Erythroblast (primary cell): ENCODE results near the gene RWDD1.

Experiments
- DNase-seq, 2 experiments: peaks; one replicate each; lab custom pipeline; 2025; lab: John Stamatoyannopoulos, UW
- GATA1 ChIP-seq: IDR thresholded peaks from 2 replicates; pipeline ENCODE4 v1.6.1; 2011; ENCODE audit warnings: low read depth, mild to moderate bottlenecking, control low read depth, low read length, moderate library complexity
- POLR2A ChIP-seq: IDR thresholded peaks from 2 replicates; pipeline ENCODE4 v1.6.1; 2011; ENCODE audit warnings: mild to moderate bottlenecking, low read length

The RWDD1 gene

DNA sequence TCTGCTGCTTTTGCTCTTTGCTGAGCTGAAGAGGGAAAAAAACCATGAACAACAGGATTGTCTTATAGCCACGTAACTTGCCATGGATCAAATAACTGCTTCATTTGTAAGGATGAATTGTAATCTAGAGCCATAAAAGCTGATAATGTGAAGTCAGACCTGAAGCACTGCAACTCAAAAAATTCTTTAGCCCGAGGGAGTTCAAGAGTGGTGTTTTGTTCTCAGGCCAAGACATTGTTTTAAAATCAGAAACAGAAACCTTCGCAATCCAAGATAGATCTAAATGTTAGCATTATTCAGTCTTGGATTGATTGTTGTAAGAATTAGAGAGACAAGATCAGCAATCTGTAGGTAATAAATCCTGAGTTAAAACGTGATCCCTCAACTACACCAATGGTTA lies 25.7 kb upstream of the RWDD1 start, which contains the start of gene TRAPPC3L:
Gene TRAPPC3L (minus strand): TSS at position 34 of the 400 bp plus-strand sequence. CDS start 170 bp downstream, outside the sequence.
- no peak for DNase-seq

DNA sequence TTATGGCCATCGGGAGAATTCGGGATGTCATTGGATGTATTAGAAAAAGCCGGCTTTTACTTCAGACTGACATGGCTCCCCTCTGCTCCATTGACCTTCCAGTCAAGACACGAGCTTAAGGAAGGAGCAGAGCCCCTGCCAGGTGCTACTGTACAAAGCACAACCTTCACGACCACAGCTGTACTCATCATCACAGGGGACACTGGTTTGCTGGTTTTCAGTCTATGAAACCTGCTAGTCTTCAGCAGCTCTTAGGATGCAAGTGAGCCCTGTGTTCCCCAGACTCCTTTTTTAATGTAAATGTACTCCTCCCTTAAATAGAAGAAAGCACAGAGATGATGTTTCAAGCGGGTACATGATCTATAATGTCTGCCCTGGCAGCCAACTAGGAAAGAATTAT lies 23.9 kb upstream of the RWDD1 start:
- TF ChIP-seq GATA1: no peak
- TF ChIP-seq POLR2A: no peak
- DNase-seq: no peak

More for the DNA sequence above, 25.7 kb upstream of the RWDD1 start, which contains the start of gene TRAPPC3L:
- no peak for TF ChIP-seq POLR2A
- TF ChIP-seq GATA1: no peak

- no peak for DNase-seq
- no peak for TF ChIP-seq POLR2A
- TF ChIP-seq GATA1: no peak
Observed at GRCh38 chr6:116550796-116551195, 20.5 kb upstream of the RWDD1 start.

- DNase-seq: no peak
- TF ChIP-seq GATA1: no peak
- TF ChIP-seq POLR2A: no peak
Observed at GRCh38 chr6:116553451-116553850, 17.9 kb upstream of the RWDD1 start, which contains the start of gene CALHM4. Gene CALHM4 (plus strand): TSS chr6:116553751. CDS start chr6:116553794, 43 bp downstream.

GRCh38 chr6:116556065-116556464 lies 15.2 kb upstream of the RWDD1 start:
- no peak for DNase-seq

GRCh38 chr6:116556814-116557415 lies 14.4 kb upstream of the RWDD1 start:
- no peak for TF ChIP-seq POLR2A
- TF ChIP-seq GATA1: no peak
- DNase-seq: no peak

More at GRCh38 chr6:116556065-116556464, 15.2 kb upstream of the RWDD1 start:
- no peak for TF ChIP-seq GATA1
- no peak for TF ChIP-seq POLR2A

- no peak for DNase-seq
Observed at GRCh38 chr6:116557893-116558292, 13.4 kb upstream of the RWDD1 start.

GRCh38 chr6:116560130-116560529 lies 11.2 kb upstream of the RWDD1 start:
- DNase-seq: no peak

More at GRCh38 chr6:116557893-116558292, 13.4 kb upstream of the RWDD1 start:
- TF ChIP-seq GATA1 (no peak), POLR2A (no peak)

DNA sequence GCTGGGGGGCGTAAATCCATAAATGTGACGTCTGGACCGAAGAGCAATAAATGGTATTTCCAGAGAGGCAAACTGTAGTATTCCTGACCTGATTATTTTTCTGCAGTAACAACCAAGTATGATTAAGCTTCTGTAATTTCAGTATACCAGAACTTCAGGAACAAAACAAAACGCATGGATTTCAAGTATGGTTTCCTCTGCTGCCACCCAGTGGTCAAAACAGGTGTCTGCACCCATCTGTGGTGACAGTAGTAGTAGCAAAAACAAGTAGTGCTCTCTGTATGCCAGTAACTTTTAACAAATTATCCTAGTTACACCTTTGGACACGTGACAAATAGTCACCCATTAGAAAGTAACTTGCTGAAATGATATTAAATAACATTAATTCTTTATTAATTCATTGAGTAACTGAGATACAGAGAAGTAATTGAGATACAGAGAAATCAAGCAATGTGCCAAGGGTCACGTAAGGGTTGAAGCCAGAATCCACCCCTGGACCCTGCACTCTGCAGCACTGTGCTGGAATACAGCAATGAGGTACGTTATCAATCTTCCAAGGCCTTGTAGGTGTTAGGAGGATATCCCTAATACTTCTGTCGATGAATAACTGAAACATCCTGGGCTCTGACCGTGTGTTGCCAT lies 9.8 kb upstream of the RWDD1 start:
- DNase-seq: peak; percentile 67 to 84

More at GRCh38 chr6:116560130-116560529, 11.2 kb upstream of the RWDD1 start:
- TF ChIP-seq POLR2A (no peak), GATA1 (no peak)

DNA sequence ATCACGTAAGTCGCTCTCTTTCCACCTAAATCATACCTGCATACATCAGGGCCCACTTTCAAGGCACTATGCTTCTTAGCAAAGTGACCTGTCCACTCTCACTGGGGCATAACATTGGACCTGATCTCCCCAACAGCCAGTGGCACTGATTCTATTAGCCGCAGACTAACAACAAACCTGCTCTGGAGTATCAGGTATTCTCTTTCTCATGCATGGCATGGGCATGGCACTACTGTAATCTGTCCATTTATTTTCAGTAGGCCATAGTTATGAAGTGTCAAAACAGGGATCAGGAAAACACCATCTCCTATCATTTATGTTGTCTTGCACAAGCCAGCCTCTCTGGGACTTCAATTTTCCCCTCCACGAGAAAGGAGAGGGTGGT lies 9.3 kb upstream of the RWDD1 start:
- TF ChIP-seq GATA1 (no peak), POLR2A (no peak)
- peak in 1 of 2 experiments; percentile 29 for DNase-seq

More for the DNA sequence above, 9.8 kb upstream of the RWDD1 start:
- TF ChIP-seq POLR2A (no peak), GATA1 (no peak)

- peak; percentile 68 to 81 for DNase-seq
- no peak for TF ChIP-seq GATA1
- TF ChIP-seq POLR2A: no peak
Observed at GRCh38 chr6:116562614-116563013, 8.7 kb upstream of the RWDD1 start.

GRCh38 chr6:116563830-116564229 lies 7.5 kb upstream of the RWDD1 start:
- no peak for TF ChIP-seq GATA1
- no peak for TF ChIP-seq POLR2A
- no peak for DNase-seq

- DNase-seq: no peak
- TF ChIP-seq POLR2A: no peak
- TF ChIP-seq GATA1: no peak
Observed at GRCh38 chr6:116564311-116564710, 7.0 kb upstream of the RWDD1 start.
